ENCODE measurements around the gene OR51F1.
"Not testable (repeated sequence)": the region's sequence is repeated elsewhere in the genome, so short reads cannot be mapped to it uniquely, and the experiment has no call there.

GRCh38 chr11:4801316-4801715 lies 31.6 kb upstream of the OR51F1 start:
- not testable (repeated sequence) for TF ChIP-seq CTCF, POLR2A (IDR thresholded peaks at IDR 0.05)
